ENCODE data around the gene HFM1.
A peak's percentile ranks its signal among the peaks of the same experiment; 100 is the strongest.

DNA sequence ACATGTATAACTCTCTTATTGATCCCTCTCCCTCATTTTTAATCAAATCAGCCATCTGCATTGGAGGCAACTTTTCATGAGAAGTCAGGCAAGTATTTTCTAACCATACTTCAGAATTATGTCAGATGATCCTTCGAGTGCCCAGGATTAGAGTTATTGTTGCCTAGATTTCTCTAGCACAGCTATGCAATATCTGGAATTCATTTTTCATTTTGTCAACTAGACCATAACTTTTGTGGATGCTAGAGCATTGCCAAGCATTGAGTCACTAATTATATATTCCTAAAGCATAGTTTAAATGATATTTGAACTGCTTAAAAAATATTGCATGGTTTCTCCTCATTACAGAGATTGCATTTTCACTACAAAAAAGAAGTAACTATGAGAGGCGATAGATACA, 21.2 kb downstream of the HFM1 start:
- TF ChIP-seq, protein P1, sequence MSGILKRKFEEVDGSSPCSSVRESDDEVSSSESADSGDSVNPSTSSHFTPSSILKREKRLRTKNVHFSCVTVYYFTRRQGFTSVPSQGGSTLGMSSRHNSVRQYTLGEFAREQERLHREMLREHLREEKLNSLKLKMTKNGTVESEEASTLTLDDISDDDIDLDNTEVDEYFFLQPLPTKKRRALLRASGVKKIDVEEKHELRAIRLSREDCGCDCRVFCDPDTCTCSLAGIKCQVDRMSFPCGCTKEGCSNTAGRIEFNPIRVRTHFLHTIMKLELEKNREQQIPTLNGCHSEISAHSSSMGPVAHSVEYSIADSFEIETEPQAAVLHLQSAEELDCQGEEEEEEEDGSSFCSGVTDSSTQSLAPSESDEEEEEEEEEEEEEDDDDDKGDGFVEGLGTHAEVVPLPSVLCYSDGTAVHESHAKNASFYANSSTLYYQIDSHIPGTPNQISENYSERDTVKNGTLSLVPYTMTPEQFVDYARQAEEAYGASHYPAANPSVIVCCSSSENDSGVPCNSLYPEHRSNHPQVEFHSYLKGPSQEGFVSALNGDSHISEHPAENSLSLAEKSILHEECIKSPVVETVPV (CRISPR knock-in tag; IDR thresholded peaks at IDR 0.05): no peak
- TF ChIP-seq, protein P2, sequence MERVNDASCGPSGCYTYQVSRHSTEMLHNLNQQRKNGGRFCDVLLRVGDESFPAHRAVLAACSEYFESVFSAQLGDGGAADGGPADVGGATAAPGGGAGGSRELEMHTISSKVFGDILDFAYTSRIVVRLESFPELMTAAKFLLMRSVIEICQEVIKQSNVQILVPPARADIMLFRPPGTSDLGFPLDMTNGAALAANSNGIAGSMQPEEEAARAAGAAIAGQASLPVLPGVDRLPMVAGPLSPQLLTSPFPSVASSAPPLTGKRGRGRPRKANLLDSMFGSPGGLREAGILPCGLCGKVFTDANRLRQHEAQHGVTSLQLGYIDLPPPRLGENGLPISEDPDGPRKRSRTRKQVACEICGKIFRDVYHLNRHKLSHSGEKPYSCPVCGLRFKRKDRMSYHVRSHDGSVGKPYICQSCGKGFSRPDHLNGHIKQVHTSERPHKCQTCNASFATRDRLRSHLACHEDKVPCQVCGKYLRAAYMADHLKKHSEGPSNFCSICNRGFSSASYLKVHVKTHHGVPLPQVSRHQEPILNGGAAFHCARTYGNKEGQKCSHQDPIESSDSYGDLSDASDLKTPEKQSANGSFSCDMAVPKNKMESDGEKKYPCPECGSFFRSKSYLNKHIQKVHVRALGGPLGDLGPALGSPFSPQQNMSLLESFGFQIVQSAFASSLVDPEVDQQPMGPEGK (CRISPR knock-in tag; IDR thresholded peaks at IDR 0.05; ENCODE audit: borderline replicate concordance): no peak
- TF ChIP-seq TOX (CRISPR knock-in tag; IDR thresholded peaks at IDR 0.05; ENCODE audit: borderline replicate concordance): no peak
- no peak for TF ChIP-seq BACH2 (CRISPR knock-in tag; IDR thresholded peaks at IDR 0.05; ENCODE audit: borderline replicate concordance)
- no peak for TF ChIP-seq OSR1 (CRISPR knock-in tag; IDR thresholded peaks at IDR 0.05)
- TF ChIP-seq PPARA (CRISPR knock-in tag; IDR thresholded peaks at IDR 0.05; ENCODE audit: borderline replicate concordance): no peak
- no peak for TF ChIP-seq ZNF565 (CRISPR knock-in tag; conservative IDR thresholded peaks at IDR 0.05; ENCODE audit: low read depth)
- no peak for TF ChIP-seq ZC3H10 (CRISPR knock-in tag; IDR thresholded peaks at IDR 0.05)
- TF ChIP-seq ZNF70 (CRISPR knock-in tag; IDR thresholded peaks at IDR 0.05): no peak
- TF ChIP-seq CSDC2 (CRISPR knock-in tag; IDR thresholded peaks at IDR 0.05): no peak
- peak; percentile 76 for TF ChIP-seq ISL1 (CRISPR knock-in tag; IDR thresholded peaks at IDR 0.05)
- no peak for TF ChIP-seq ZNF8 (CRISPR knock-in tag; IDR thresholded peaks at IDR 0.05)
